Stimulated activated CD4-positive, alpha-beta T cell treated with anti-CD3 and anti-CD28 coated beads, Interleukin-4, amount 100 ng/mL, for 4 hours (primary cell): ENCODE data around the gene VPS4A.
A peak's percentile ranks its signal among the peaks of the same experiment; 100 is the strongest.
"Not testable (repeated sequence)": the region's sequence is repeated elsewhere in the genome, so short reads cannot be mapped to it uniquely, and the experiment has no call there.

Experiments used
- DNase-seq, 2 experiments: peaks; one replicate each; pipeline ENCODE4 v3.0.0-alpha.2; 2020

Gene VPS4A

DNA sequence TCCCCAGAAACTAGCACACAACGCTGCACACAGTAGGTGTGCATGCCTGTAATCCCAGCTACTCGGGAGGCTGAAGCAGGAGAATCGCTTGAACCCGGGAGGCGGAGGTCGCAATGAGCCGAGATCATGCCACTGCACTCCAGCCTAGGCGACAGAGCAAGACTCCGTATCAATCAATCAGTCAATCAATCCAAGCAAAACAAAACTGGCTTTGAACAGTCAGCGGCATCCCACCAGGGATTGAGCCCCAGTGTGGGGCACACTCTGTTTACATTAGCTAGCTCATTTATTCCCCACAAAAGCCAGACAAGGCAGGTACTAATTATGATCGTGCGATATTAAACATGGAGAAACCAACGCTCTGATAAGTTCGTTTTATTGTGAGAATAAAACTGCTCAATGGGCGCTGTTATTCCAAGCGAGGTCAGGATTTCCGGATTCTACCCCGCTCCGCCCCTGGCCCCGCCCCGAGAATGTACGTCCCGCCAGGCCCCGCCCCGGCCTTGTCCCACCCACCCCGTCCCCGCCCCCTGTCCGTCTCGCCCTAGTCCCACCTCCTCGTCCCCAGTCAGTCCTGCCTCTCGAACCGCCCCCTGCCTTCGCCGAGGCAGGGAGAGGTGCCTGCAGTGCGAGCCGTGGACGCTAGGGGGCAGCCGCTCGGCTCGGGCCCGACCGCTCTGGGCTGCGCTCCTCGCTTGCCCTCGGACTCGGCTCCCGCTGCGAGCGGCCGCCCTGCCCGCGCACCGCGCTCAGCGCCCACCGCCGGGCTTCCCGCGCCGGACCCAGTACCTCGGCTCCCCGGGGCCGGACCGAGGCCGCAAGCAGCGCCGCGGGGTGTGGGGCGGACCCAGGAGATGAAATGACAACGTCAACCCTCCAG lies at the start of gene VPS4A:
Gene VPS4A, plus strand, starts transcription at position 698 of the 880 bp plus-strand sequence. Its CDS starts 162 bp downstream, at position 860.
- DNase-seq: peak; percentile 96 to 98

- no peak for DNase-seq
Observed at GRCh38 chr16:69266334-69267063, 44.7 kb upstream of the VPS4A start.

- no peak for DNase-seq
Observed at GRCh38 chr16:69267633-69268032, 43.5 kb upstream of the VPS4A start.

DNA sequence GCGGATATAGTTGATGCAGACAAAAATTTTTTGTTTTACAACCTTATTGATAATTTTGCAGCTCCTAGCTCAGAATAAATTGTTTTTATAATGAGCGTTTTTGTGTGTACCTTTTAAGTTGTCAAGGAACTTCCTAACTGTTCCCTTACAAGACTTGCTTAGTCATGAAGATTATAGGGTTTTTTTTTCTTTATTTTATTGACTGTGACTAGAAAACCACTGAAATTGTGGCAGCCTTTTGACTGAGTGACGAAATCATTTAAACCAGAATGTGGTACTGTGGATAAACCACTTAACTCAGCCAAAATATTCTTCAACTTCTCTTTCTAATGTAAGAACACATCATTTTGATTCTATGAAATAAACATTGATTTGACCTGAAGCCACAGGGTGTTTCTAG lies 40.8 kb upstream of the VPS4A start:
- no peak for DNase-seq

GRCh38 chr16:69270831-69271230 lies 40.3 kb upstream of the VPS4A start:
- DNase-seq: no peak

- DNase-seq: no peak
Observed at GRCh38 chr16:69273009-69273408, 38.1 kb upstream of the VPS4A start.

DNA sequence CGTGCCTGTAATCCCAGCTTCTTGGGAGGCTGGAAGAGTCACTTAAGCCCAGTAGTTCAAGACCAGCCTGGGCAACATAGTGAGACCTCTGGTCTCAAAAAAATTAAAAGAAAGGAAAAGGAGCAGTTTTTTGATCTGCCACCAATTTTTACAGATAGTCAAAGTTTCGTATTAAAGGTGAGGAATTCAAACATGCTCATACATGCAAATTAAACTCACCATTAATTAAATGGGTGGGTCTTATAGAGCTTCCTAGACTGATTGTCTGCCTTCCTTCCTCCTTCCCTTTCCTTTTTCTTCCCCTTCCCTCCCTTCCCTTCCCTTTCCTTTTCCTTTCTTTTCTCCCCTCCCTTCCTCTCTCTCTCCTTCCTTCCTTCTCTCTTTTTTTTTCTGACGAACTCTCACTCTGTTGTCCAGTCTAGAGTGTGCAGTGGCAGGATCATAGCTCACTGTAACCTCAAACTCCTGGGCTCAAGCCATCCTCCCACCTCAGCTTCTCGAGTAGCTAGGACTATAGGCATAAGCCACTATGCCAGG lies 36.4 kb upstream of the VPS4A start:
- DNase-seq: no peak

DNA sequence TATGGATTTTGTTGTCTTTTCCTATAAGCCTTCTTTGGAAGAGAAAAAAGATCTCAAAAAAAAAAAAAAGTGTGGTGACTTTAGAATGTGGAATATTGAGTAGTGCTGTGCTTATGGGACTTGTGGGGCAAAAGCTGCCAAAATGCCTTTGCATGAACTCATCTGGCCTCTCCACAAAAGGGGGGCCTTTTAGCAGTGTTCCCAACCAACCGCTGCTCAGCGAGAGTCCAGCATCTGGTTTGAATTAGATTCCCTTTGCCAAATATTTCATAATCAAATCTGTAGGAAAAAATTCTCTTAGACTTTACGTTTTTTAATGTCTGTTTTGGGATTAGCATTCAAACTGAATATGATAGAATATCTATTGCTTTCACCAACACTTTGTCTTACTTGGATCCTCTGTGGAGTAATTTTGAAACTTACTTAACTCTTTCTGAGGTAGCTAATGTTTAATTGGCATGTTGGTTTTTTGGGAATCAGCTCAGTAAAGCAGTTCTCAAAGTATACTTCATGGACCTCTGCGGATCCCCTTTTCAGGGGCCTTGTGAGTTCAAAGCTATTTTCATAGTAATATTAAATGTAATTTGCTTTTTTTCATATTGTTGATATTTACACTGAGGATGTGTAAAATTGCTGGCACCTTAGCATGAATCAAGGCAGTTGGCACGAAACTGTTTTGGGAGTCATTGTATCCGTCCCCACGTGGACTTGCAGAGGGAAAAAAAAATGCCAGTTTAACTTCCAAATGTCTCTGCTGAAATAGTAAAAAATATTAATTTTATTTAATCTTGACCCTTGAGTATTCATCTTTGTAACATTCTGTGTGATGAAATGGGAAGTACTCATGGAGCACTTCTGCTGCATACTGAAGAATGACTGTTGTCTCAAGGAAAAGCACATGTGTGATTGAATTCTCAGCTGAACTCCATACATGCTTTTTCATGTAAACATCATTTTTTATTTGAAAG lies 34.7 kb upstream of the VPS4A start:
- no peak for DNase-seq

- DNase-seq: no peak
Observed at GRCh38 chr16:69277413-69277812, 33.7 kb upstream of the VPS4A start.

- no peak for DNase-seq
Observed at GRCh38 chr16:69283851-69284250, 27.3 kb upstream of the VPS4A start.

DNA sequence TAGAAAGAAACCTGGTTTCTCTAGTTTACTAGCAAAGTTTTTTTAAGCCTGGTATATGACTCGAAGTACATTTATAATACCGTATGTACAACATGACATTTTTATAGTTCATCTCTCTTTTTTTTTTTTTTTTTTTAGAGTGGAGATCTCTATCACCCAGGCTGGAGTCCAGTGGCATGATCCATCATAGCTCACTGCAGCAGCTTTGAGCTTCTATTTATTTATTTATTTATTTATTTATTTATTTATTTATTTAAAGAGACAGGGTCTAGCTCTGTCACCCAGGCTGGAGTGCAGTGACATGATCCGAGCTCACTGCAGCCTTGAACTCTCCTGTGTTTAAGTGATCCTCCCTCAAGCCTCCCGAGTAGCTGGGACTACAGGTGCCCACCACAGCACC lies 25.9 kb upstream of the VPS4A start:
- no peak for DNase-seq

DNA sequence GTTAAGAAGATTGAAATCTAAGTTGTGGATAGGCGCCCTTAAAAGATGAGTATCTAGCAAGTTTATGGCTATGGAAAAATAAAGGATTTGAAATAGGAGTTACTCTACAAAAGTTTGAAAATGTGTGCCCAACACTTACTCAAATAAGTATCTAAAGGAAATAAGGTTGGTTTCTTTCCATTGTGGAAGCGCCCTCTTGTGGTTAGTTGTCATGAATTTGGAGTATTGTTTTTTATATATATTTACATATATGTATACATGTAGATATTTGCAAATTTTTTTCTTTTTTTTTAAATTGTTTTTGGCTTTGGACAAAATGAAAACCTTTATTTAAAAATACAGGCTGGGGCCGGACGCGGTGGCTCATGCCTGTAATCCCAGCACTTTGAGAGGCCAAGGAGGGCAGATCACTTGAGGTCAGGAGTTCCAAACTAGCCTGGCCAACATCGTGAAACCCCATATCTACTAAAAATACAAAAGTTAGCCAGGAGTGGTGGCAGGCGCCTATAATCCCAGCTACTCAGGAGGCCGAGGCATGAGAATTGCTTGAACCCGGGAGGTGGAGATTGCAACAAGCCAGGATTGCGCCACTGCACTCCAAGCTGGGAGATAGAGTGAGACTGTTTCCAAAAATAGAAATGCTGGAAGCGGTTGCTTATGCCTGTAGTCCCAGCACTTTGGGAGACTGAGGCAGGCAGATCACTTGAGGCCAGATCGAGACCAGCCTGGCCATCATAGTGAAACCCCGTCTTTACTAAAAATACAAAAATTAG lies 24.0 kb upstream of the VPS4A start:
- DNase-seq: no peak

DNA sequence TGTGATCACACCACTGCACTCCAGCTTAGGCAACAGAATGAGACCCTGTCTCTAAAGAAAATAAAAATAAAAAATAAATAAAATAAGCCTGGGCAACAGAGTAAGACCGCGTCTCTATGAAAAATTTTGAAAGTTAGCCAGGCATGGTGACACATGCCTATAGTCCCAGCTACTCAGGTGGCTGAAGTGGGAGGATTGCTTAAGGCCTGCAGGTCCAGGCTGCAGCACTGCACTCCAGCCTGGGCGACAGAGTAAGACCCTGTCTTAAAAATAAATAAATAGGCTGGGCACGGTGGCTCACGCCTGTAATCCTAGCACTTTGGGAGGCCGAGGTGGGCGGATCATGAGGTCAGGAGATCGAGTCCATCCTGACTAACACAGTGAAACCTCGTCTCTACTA lies 19.5 kb upstream of the VPS4A start:
- DNase-seq: not testable (repeated sequence)

DNA sequence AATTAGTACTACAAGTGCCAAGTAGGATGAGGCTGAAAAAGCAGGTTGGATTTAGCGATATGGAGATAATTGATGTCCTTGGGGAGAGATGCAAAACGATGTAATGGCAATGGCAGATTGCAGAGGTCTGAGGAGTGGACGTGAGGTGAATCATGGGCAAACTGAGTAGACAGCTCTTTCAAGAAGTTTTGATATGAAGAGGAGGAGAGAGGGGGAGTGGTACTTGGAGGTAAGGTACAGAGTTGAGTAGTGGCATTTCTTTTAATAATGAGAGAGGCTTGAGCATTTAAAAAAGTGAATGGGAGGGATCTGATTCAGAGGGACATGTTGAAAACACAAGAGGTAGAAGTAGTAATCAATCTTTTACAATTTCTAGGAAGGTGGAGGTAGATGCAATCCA lies 17.7 kb upstream of the VPS4A start:
- no peak for DNase-seq

GRCh38 chr16:69294051-69294450 lies 17.1 kb upstream of the VPS4A start:
- no peak for DNase-seq

DNA sequence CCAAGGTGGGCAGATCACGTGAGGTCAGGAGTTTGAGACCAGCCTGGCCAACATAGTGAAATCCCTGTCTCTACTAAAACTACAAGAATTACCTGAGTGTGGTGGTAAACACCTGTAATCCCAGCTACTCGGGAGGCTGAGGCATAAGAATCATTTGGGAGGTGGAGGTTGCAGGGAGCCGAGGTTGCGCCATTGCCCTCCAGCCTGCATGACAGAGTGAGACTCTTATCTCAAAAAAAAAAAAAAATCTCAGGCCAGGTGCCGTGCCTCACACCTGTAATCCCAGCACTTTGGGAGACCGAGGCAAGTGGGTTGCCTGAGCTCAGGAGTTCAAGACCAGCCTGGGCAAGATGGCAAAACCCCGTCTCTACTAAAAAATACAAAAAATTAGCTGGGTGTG lies 14.4 kb upstream of the VPS4A start:
- not testable (repeated sequence) for DNase-seq

- no peak for DNase-seq
Observed at GRCh38 chr16:69298261-69298660, 12.9 kb upstream of the VPS4A start.

DNA sequence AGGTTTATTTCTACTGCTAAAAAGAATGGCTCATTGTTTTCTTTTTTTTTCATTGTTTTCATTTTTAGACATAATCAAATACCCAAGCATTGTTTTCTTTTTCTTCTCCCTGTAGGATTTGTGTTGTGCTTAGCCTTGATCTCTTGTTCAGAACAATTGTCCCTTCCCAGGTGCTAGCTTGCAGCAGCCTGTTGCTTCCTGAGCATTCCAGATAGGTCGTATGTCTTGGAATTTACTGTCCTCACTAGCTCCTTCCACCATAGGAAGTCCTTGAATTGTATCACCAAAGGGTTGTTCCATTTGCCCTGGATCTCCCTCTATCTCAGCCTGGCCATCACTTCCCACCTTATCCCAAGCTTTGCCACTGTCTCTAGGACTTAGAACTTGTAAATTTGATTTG lies 10.0 kb upstream of the VPS4A start:
- no peak for DNase-seq

DNA sequence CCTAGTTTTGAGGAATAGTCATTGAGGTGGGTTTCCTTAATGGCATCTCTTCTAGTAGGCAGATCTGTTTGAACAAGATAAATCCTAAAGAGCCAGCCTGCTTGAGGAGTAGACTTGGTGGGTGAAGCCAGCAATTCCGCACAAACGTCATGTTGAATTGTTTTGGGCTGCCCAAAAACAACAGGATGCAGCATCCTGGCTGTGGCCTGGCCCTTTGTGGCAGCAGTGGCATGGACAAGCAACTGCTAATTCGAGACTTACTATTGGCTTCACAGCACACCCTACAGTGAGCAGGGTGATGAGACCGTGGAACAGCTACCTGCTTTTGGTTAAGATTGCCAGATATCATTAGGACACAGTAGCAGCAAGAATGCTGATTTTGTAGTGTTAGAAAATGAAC lies 9.3 kb upstream of the VPS4A start:
- DNase-seq: no peak

DNA sequence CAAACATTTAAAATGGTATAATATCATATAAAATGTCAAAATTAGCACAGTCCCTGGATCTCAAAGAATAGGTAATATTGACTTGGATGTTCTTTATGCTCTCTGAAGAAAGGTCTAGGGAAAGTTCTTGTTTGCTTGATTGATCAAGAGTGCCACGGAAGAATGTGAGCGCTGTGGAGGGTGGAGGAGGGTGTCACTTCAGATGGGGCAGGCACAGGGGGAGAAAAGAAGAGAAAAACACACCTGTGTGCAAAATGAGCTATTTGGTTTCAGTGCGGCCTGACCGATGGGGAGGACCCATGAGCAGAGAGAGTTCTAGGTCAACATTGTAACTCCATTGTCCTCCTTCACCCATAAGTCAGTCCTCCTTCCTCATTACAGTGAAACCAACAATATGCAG lies 8.8 kb upstream of the VPS4A start:
- no peak for DNase-seq

DNA sequence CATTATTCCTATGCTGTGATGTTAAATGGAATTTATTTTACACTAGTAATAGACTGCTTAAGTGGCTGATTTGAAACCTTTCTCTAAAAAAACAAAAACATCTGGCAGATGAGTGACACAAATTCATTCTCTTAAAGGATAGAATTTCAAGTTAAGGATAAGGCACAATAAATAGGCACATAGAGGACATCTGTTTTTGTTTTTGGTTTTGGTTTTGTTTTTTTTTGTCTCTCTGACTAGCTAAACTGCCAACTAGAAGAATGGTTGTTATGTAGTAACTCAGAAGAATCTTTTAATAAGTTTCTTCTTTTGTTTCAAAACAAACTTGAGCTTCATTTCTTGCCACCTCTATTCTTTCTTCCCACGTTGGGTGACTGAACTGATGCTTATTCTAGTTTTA lies 5.1 kb upstream of the VPS4A start:
- no peak for DNase-seq

DNA sequence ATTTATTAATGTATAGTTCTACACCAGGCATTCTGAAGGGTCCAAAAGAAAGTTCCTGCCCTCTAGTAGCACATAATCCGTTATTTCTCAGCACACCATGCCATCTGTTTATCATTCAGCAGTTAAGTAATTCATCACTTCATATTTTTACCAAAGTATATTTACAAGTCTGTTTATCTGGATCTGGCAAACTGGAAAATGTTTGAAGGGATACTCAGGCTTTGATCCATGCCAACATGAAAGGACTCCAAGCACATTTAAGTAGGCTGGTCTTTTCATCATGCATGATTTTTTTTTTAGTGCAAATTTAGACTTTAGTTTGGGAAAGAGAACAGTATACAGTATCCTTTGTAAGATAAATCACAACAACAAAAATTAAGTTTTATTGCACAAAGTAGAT lies 4.1 kb upstream of the VPS4A start:
- DNase-seq: no peak
